Stimulated activated CD4-positive, alpha-beta T cell treated with anti-CD3 and anti-CD28 coated beads, Interleukin-15, amount 100 ng/mL, for 1 hour (primary cell): ENCODE measurements around the gene MOV10L1.
"Not testable (repeated sequence)": the region's sequence is repeated elsewhere in the genome, so short reads cannot be mapped to it uniquely, and the experiment has no call there.

Experiments used
- DNase-seq, 2 donors: peaks; one replicate each; pipeline ENCODE4 v3.0.0-alpha.2; 2020; ENCODE audit warnings: low read depth in 1 of 2, low spot score in 1 of 2

MOV10L1 gene

GRCh38 chr22:50151571-50152537 lies 62.0 kb downstream of the MOV10L1 start:
- no peak for DNase-seq

- no peak for DNase-seq
These were observed 63.4 kb downstream of the MOV10L1 start for GRCh38 chr22:50153056-50153755.

- DNase-seq = no peak
These were observed 63.9 kb downstream of the MOV10L1 start for GRCh38 chr22:50153756-50154140.

- DNase-seq = no peak
These were observed 68.0 kb downstream of the MOV10L1 start for GRCh38 chr22:50157709-50158375.

GRCh38 chr22:50160947-50161346 lies 71.1 kb downstream of the MOV10L1 start:
- no peak for DNase-seq

GRCh38 chr22:50161508-50162390 lies 71.9 kb downstream of the MOV10L1 start:
- no peak for DNase-seq

- DNase-seq = no peak
These were observed 72.7 kb downstream of the MOV10L1 start for GRCh38 chr22:50162391-50162956.

- DNase-seq = no peak
These were observed 75.8 kb downstream of the MOV10L1 start for GRCh38 chr22:50165436-50166123.

GRCh38 chr22:50167689-50168489 lies 78.1 kb downstream of the MOV10L1 start:
- no peak for DNase-seq

GRCh38 chr22:50168490-50169180 lies 78.8 kb downstream of the MOV10L1 start:
- DNase-seq = not testable (repeated sequence)

GRCh38 chr22:50169181-50169759 lies 79.5 kb downstream of the MOV10L1 start:
- no peak for DNase-seq

- peak in 1 of 2 donors; percentile 62 for DNase-seq
These were observed 80.1 kb downstream of the MOV10L1 start for GRCh38 chr22:50169774-50170341.

- no peak for DNase-seq
These were observed 80.9 kb downstream of the MOV10L1 start, which contains the start of gene PANX2 for GRCh38 chr22:50170453-50171318. Gene PANX2, plus strand, starts transcription at chr22:50170731. Its CDS starts 0 bp downstream, at chr22:50170731.

- no peak for DNase-seq
These were observed 81.6 kb downstream of the MOV10L1 start for GRCh38 chr22:50171319-50171964.

- no peak for DNase-seq
These were observed 82.2 kb downstream of the MOV10L1 start for GRCh38 chr22:50171965-50172421.
